ENCODE measurements around the gene SVIP.

Gene SVIP

GRCh38 chr11:22787551-22788162 is 41.9 kb downstream of the SVIP start:
- DNase-seq = peak; percentile 20

- DNase-seq = no peak
Measured at GRCh38 chr11:22787055-22787454, 42.5 kb downstream of the SVIP start.

- no peak for DNase-seq
Measured at GRCh38 chr11:22786475-22786874, 43.1 kb downstream of the SVIP start.

- peak; percentile 36 for DNase-seq
Measured at GRCh38 chr11:22785251-22785650, 44.4 kb downstream of the SVIP start.

- no peak for DNase-seq
Measured at GRCh38 chr11:22780952-22781593, 48.5 kb downstream of the SVIP start.

- no peak for DNase-seq
Measured at GRCh38 chr11:22779850-22780249, 49.8 kb downstream of the SVIP start.

GRCh38 chr11:22778642-22779041 is 51.0 kb downstream of the SVIP start:
- no peak for DNase-seq

GRCh38 chr11:22775248-22775647 is 54.4 kb downstream of the SVIP start:
- DNase-seq = no peak

GRCh38 chr11:22774716-22775115 is 54.9 kb downstream of the SVIP start:
- DNase-seq = no peak

- no peak for DNase-seq
Measured at GRCh38 chr11:22769081-22769480, 60.5 kb downstream of the SVIP start.
